GM21576 (cell line): Measurements from ENCODE around the gene METTL5.
A peak's percentile ranks its signal among the peaks of the same experiment; 100 is the strongest.
"Not testable (repeated sequence)": the region's sequence is repeated elsewhere in the genome, so short reads cannot be mapped to it uniquely, and the experiment has no call there.

ENCODE experiments used
- ATAC-seq: cut with Tn5 transposase; IDR thresholded peaks from one replicate; pipeline ENCODE4 v1.9.1; 2021; ENCODE audit warnings: mild to moderate bottlenecking, moderate library complexity; ENCODE audit not compliant: unreplicated experiment

Gene METTL5

GRCh38 chr2:169824373-169825333 lies at the start of gene METTL5:
Gene METTL5, minus strand, starts transcription at chr2:169824905. Its CDS starts 308 bp downstream, at chr2:169824597.
- peak; percentile 55 for ATAC-seq

DNA sequence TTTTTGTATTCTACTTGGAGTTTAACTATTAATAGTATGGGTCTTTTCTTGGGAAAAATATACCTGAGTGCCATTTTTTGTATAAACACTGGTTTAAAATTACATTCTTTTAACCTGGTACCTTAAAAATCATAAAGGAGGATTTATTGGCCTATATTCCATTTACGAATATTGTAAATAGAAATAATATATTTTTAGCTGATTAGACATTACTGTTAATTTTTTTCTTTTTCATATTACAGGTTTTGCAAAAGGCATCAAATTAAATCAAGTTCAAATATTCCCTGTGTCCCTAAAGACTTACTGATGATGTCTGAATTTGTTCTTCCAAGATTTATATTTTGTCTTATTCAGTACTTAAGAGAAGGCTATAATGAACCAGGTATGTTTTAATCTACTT lies 47.3 kb upstream of the METTL5 start:
- ATAC-seq = no peak

DNA sequence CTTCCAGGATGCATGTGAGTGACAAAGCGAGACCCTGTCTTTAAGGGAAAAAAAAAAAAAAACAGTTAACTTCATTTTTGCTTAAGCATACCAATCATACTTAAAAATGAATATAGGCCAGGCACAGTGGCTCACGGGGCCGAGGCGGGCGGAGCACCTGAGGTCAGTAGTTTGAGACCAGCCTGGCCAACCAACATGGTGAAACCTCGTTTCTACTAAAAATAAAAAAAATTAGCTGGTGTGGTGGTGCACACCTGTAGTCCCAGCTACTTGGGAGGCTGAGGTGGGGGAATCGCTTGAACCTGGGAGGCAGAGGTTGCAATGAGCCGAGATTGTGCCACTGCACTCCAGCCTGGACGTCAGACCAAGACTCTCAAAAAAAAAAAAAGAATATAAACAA lies 46.7 kb upstream of the METTL5 start:
- not testable (repeated sequence) for ATAC-seq

GRCh38 chr2:169868951-169869350 lies 44.2 kb upstream of the METTL5 start:
- ATAC-seq = no peak

- no peak for ATAC-seq
Measured at GRCh38 chr2:169867579-169867978, 42.9 kb upstream of the METTL5 start.

GRCh38 chr2:169866230-169866629 lies 41.5 kb upstream of the METTL5 start:
- ATAC-seq = not testable (repeated sequence)

- ATAC-seq = no peak
Measured at GRCh38 chr2:169865492-169865891, 40.8 kb upstream of the METTL5 start.

GRCh38 chr2:169862816-169863215 lies 38.1 kb upstream of the METTL5 start:
- ATAC-seq = no peak

GRCh38 chr2:169860149-169860548 lies 35.4 kb upstream of the METTL5 start:
- no peak for ATAC-seq

GRCh38 chr2:169859423-169859822 lies 34.7 kb upstream of the METTL5 start:
- ATAC-seq = no peak

DNA sequence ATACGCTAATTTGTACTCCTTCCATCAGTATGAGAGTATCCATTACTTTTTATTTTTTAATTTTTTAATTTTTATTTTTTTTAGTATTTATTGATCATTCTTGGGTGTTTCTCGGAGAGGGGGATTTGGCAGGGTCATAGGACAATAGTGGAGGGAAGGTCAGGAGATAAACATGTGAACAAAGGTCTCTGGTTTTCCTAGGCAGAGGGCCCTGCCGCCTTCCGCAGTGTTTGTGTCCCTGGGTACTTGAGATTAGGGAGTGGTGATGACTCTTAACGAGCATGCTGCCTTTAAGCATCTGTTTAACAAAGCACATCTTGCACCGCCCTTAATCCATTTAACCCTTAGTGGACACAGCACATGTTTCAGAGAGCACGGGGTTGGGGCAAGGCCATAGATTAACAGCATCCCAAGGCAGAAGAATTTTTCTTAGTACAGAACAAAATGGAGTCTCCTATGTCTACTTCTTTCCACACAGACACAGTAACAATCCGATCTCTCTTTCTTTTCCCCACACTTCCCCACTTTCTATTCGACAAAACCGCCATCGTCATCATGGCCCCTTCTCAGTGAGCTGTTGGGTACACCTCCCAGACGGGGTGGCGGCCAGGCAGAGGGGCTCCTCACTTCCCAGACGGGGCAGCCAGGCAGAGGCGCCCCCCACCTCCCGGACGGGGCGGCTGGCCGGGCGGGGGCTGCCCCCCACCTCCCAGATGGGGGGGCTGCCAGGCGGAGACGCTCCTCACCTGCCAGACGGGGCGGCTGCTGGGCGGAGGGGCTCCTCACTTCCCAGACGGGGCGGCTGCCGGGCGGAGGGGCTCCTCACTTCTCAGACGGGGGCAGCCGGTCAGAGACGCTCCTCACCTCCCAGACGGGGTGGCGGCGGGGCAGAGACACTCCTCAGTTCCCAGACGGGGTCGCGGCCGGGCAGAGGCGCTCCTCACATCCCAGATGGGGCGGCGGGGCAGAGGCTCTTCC lies 30.9 kb upstream of the METTL5 start:
- not testable (repeated sequence) for ATAC-seq

DNA sequence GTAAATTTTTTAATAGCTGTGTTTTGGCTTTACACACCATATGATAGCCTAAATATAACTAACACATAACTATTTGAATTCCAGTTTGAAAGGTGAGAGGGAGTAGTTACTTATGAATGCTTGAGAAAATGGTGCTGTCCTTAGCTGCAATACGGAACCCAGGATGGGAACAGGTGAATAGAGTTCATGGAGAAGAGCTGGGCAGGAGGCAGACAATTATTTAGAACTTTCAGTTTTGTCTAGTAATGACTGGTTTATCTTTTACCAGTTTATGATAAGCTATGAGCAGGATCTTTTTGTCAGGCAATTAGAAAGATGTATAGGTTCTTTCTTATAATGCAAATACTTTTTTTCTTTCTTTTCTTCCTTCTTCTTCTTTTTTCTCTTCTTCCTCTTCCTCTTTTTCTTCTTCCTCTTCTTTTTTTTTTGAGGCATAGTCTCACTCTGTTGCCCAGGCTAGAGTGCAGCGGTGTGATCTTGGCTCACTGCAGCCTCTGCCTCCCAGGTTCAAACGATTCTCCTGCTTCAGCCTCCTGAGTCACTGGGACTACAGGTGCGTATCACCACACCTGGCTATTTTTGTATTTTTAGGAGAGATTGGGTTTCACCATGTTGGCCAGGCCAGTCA lies 28.4 kb upstream of the METTL5 start:
- no peak for ATAC-seq

DNA sequence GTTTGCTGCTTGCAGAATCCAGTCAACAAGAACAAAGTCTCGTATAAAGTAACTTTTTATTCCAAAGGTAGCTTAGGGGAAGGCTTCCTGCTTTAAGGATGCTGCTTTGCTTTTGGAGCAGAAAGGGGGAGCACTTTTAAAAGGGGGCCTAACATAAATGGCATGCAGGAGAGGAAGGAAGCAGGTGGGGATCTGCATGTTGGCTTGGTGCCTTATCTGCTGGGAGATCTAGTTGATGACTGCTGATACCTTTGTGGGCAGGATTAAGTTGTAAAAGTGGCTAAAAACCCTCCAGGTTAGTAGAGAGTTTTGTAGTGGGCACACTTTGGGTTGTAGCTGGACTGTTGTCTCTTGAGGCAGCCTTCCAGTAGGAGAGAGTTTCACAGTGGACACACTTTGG lies 25.0 kb upstream of the METTL5 start:
- ATAC-seq = no peak

GRCh38 chr2:169848959-169849693 lies 24.4 kb upstream of the METTL5 start:
- ATAC-seq = not testable (repeated sequence)

GRCh38 chr2:169845016-169845415 lies 20.3 kb upstream of the METTL5 start:
- no peak for ATAC-seq

DNA sequence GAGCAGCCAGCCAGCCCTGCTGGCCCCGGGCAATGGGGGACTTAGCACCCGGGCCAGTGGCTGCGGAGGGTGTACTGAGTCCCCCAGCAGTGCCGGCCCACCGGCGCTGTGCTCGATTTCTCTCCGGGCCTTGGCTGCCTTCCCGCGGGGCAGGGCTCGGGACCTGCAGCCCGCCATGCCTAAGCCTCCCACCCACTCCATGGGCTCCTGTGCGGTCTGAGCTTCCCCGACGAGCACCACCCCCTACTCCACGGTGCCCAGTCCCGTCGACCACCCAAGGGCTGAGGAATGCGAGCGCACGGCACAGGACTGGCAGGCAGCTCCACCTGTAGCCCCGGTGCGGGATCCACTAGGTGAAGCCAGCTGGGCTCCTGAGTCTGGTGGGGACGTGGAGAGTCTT lies 16.9 kb upstream of the METTL5 start:
- ATAC-seq = not testable (repeated sequence)

GRCh38 chr2:169840747-169841142 lies 16.0 kb upstream of the METTL5 start:
- ATAC-seq = no peak

DNA sequence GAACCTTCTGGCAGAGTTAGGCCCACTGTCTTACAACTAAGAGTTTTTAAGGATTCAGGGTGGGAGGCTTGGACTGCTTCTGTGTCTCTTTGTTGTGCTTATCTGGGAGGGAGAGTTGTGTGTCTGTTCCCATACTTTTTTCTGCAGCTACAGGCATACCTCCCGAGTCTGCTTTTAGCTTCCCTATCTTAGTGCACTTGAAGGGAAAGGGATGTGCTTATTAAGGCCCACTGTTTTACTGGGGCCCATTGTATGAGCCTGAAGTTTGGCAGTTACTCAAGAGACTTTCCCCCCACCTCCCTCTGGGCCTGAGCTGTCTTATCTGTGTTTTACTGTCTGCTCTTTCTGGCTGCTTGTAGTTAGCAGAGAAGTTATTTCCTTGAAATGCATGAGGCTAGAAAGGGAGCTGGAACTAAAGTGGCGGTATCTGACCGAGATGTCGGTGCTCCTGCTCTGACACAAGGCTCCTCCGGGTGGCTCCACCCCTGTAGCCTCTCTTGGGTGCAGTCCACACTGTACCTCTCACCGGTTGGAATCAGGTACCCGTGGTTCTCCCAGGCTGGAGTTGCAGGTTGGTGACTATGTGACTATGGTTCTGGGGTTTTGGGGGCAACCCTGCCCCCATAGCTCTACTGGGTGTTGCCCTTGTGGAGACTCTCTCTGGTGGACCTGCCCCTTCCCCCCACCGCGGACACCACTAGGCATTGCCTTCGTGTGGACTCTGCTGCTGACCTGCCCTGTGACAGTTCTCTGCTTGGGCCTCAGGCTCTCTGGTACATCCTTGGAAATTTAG lies 15.4 kb upstream of the METTL5 start:
- no peak for ATAC-seq

DNA sequence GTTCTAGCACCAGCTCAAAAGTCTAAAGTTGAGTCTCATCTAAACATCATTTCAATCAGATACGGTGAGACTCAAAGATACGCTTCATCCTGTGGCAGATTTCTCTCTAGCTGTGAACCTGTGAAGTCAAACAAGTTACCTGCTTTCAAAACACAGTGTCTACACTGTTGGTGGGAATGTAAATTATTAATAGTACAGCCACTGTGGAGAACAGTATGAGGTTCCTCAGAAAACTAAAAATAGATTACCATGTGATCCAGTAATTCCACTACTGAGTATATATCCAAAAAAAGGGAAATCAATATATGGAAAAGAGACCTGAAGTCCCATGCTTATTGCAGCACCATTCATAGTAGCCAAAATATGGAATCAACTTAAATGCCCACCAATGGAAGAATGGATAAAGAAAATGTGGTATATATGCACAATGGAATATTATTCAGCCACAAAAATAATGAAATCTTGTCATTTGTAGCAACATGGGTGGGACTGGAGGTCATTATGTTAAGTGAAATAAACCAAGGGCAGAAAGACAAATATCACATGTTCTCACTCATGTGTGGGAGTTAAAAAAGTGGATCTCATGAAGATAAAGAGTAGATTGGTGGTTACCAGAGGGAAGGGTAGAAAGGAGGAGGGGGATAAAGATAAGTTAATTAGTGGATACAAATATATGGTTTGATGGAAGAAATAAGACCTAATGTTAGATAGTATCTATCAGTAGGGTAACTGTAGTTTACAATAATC lies 14.2 kb upstream of the METTL5 start:
- ATAC-seq = no peak
